GM21526 (cell line): Measurements from ENCODE around the gene CLDND1.

ENCODE experiments used
- ATAC-seq: cut with Tn5 transposase; IDR thresholded peaks from one replicate; pipeline ENCODE4 v1.9.1; 2021; ENCODE audit warnings: moderate library complexity; ENCODE audit not compliant: unreplicated experiment, low FRiP score

Gene CLDND1

GRCh38 chr3:98521897-98522543 is 682 bp downstream of the CLDND1 start:
- peak; percentile 46 for ATAC-seq

GRCh38 chr3:98519351-98519750 is 3.4 kb downstream of the CLDND1 start:
- no peak for ATAC-seq

- ATAC-seq = no peak
These were observed 3.9 kb downstream of the CLDND1 start for GRCh38 chr3:98518816-98519215.

GRCh38 chr3:98514948-98515347 is 7.8 kb downstream of the CLDND1 start:
- ATAC-seq = no peak

GRCh38 chr3:98513736-98514135 is 9.0 kb downstream of the CLDND1 start:
- no peak for ATAC-seq

GRCh38 chr3:98513091-98513511 is 9.6 kb downstream of the CLDND1 start:
- no peak for ATAC-seq

- ATAC-seq = no peak
These were observed 10.1 kb downstream of the CLDND1 start for GRCh38 chr3:98512576-98512975.

GRCh38 chr3:98508582-98508981 is 14.1 kb downstream of the CLDND1 start:
- no peak for ATAC-seq

- ATAC-seq = no peak
These were observed 18.2 kb downstream of the CLDND1 start for GRCh38 chr3:98504539-98504938.

- ATAC-seq = no peak
These were observed 20.7 kb downstream of the CLDND1 start for GRCh38 chr3:98501863-98502576.

GRCh38 chr3:98501270-98501669 is 21.4 kb downstream of the CLDND1 start:
- no peak for ATAC-seq

- ATAC-seq = no peak
These were observed 22.7 kb downstream of the CLDND1 start for GRCh38 chr3:98500019-98500418.

GRCh38 chr3:98497381-98497780 is 25.3 kb downstream of the CLDND1 start, which contains the start of gene OR5K2:
Gene OR5K2, plus strand, starts transcription at chr3:98497681. Its CDS starts 0 bp downstream, at chr3:98497681.
- ATAC-seq = no peak

- no peak for ATAC-seq
These were observed 39.1 kb downstream of the CLDND1 start for GRCh38 chr3:98483626-98484025.

- ATAC-seq = no peak
These were observed 39.8 kb downstream of the CLDND1 start for GRCh38 chr3:98482717-98483482.
